GM19035 (cell line): Measurements from ENCODE around the gene PHKA1.
"Not testable (repeated sequence)": the region's sequence is repeated elsewhere in the genome, so short reads cannot be mapped to it uniquely, and the experiment has no call there.

Experiments
- ATAC-seq: cut with Tn5 transposase; IDR thresholded peaks from one replicate; pipeline ENCODE4 v1.9.1; 2021; ENCODE audit not compliant: unreplicated experiment

Gene PHKA1

GRCh38 chrX:72713599-72714477, at the start of gene PHKA1:
PHKA1 (minus strand) TSS chrX:72714306; CDS start chrX:72713880, 426 bp downstream.
- ATAC-seq, result peak; percentile 73

- ATAC-seq, result not testable (repeated sequence)
Observed at GRCh38 chrX:72760454-72760853, 46.3 kb upstream of the PHKA1 start.

- not testable (repeated sequence) for ATAC-seq
Observed at GRCh38 chrX:72748545-72748944, 34.4 kb upstream of the PHKA1 start.

GRCh38 chrX:72745546-72745945, 31.4 kb upstream of the PHKA1 start:
- ATAC-seq, result not testable (repeated sequence)

GRCh38 chrX:72735561-72735960, 21.5 kb upstream of the PHKA1 start:
- no peak for ATAC-seq

GRCh38 chrX:72733636-72734035, 19.5 kb upstream of the PHKA1 start:
- not testable (repeated sequence) for ATAC-seq

- ATAC-seq, result no peak
Observed at GRCh38 chrX:72727846-72728245, 13.7 kb upstream of the PHKA1 start.

- no peak for ATAC-seq
Observed at GRCh38 chrX:72716766-72717165, 2.7 kb upstream of the PHKA1 start.

- ATAC-seq, result no peak
Observed at GRCh38 chrX:72715546-72715945, 1.4 kb upstream of the PHKA1 start.

- peak; percentile 24 for ATAC-seq
Observed at GRCh38 chrX:72714478-72714916, 391 bp upstream of the PHKA1 start.

GRCh38 chrX:72713130-72713529, 976 bp downstream of the PHKA1 start:
- no peak for ATAC-seq

- no peak for ATAC-seq
Observed at GRCh38 chrX:72712094-72712755, 1.9 kb downstream of the PHKA1 start.

GRCh38 chrX:72705814-72706213, 8.3 kb downstream of the PHKA1 start:
- ATAC-seq, result no peak

GRCh38 chrX:72705111-72705510, 9.0 kb downstream of the PHKA1 start:
- no peak for ATAC-seq

- ATAC-seq, result no peak
Observed at GRCh38 chrX:72694170-72694569, 19.9 kb downstream of the PHKA1 start.

- no peak for ATAC-seq
Observed at GRCh38 chrX:72693477-72693876, 20.6 kb downstream of the PHKA1 start.

GRCh38 chrX:72687396-72687795, 26.7 kb downstream of the PHKA1 start:
- ATAC-seq, result no peak

GRCh38 chrX:72685810-72686456, 28.2 kb downstream of the PHKA1 start:
- no peak for ATAC-seq

- ATAC-seq, result no peak
Observed at GRCh38 chrX:72685018-72685417, 29.1 kb downstream of the PHKA1 start.

GRCh38 chrX:72683631-72684030, 30.5 kb downstream of the PHKA1 start:
- ATAC-seq, result no peak

GRCh38 chrX:72676465-72676864, 37.6 kb downstream of the PHKA1 start:
- ATAC-seq, result no peak

- not testable (repeated sequence) for ATAC-seq
Observed at GRCh38 chrX:72673951-72674350, 40.2 kb downstream of the PHKA1 start.
